Astrocyte of the spinal cord (primary cell): ENCODE data around the gene MAPK8IP3.

Experiments
- DNase-seq: peaks from one replicate; pipeline ENCODE4 v3.0.0; 2011; ENCODE audit warnings: low read depth, low spot score
- H3K4me3 ChIP-seq: 2 replicates; pipeline ENCODE4 v1.5.1; 2011; ENCODE audit warnings: low read depth, mild to moderate bottlenecking, low read length, moderate library complexity
- CTCF ChIP-seq: IDR thresholded peaks from 2 replicates; pipeline ENCODE4 v1.5.1; 2012; ENCODE audit warnings: low read depth, mild to moderate bottlenecking, low read length, inconsistent platforms
- in situ Hi-C: cut with HindIII; loops from 2 replicates; pipeline ENCODE4 v1.10.0; 2017; ENCODE audit warnings: low sequenced_read_pairs

The MAPK8IP3 gene

GRCh38 chr16:1779741-1780676, 74.0 kb downstream of the MAPK8IP3 start:
- in situ Hi-C loops, result no loop called here
- DNase-seq, result no peak
- no peak for TF ChIP-seq CTCF
- H3K4me3 ChIP-seq, result no peak overlapping the region

GRCh38 chr16:1780677-1781072, 74.7 kb downstream of the MAPK8IP3 start:
- DNase-seq, result no peak
- in situ Hi-C loops, result no loop called here
- no peak for TF ChIP-seq CTCF
- H3K4me3 ChIP-seq, result no peak overlapping the region

GRCh38 chr16:1781254-1781653, 75.3 kb downstream of the MAPK8IP3 start:
- no peak for DNase-seq
- peak overlapping the region; percentile 71 for H3K4me3 ChIP-seq
- in situ Hi-C loops, result no loop called here
- no peak for TF ChIP-seq CTCF

- peak overlapping the region; percentile 71 for H3K4me3 ChIP-seq
- DNase-seq, result no peak
- TF ChIP-seq CTCF, result no peak
- in situ Hi-C loops, result no loop called here
Observed at GRCh38 chr16:1781758-1782407, 75.9 kb downstream of the MAPK8IP3 start.

GRCh38 chr16:1782408-1783264, 76.6 kb downstream of the MAPK8IP3 start, which contains the start of the genes NUBP2 and SPSB3:
NUBP2 (plus strand) TSS chr16:1782960; CDS start chr16:1783021, 61 bp downstream.
SPSB3 (minus strand) TSS chr16:1782571; CDS start chr16:1781483, 1,088 bp downstream.
- no peak for TF ChIP-seq CTCF
- in situ Hi-C loops, result no loop called here
- peak within 1 kb of the TSS; percentile 89 for H3K4me3 ChIP-seq
- peak; percentile 100 for DNase-seq
